GM18499 (cell line): Measurements from ENCODE around the gene WDR45.

ENCODE experiments used
- ATAC-seq: cut with Tn5 transposase; IDR thresholded peaks from one replicate; pipeline ENCODE4 v1.9.1; 2021; ENCODE audit warnings: moderate number of reproducible peaks; ENCODE audit not compliant: insufficient read depth, unreplicated experiment

WDR45 gene

DNA sequence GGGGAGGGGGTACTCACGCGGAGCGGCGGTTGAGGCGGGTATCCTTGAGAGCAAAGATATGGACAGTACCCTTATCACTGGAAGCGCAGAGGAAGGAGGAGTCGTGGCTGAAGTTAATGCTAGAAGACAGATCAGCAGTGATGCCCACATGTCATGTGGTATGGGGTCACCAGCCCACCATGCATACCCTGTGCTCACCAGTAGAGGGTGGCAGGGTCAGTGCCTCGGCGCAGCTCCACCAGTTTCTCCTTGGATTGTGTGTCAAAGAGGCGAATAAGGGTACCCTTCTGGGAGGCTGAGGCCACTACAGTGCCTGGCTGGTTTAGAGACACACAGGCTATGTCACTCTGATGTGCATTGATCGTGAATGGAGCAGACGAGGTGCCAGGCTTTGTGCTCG lies 4.3 kb downstream of the WDR45 start:
- ATAC-seq: no peak

DNA sequence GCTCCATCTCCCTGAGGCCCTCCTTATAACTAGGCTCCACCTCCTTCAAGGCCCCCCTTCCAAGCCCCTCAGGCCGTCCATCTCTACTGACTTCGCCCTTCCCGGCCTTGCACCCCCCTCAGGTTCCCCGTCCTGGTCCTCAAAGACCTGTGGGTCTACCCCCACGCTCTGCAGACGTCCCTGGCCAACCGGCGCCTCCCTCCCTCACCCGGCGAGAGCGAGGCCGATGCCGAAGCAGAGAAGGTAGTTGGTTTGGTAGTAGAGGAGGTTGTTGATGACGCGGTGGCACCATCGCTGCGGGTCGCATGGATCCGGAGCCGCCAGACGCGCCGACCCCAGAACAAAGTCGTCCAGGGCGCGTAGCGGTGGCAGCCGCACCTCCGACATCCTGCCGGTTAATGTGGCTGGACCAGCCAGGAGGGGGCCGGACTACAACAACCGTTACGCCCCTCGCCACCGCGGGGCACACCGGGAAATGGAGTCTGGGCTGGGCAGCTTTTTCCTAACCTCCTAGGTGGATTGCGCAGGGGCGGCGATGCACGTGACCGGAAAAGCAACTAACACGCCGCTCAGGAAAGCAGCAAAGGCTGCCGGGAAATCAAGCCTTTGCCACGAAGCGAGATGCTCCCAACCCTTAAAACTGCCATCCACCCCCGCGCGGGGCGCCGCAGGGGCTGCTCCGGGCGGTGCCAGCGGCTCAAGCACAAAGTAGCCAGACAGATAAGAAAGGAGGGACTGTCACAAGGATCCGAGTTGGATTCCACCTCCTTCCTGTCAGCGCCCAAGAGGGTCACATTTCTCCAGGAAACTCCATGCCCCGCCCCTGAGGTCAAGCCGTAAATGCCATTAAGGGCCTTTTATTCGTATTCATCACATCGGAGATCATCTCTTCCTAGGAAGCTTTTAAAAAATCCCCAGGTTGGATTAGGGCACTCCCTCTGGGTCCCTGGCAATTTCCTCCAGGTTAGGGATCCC lies 5.8 kb downstream of the WDR45 start, which contains the start of gene PRAF2:
PRAF2 (minus strand) TSS at position 402 of the 975 bp plus-strand sequence; CDS start at position 387, 15 bp downstream.
- ATAC-seq: peak; percentile 62

- ATAC-seq: no peak
Measured at GRCh38 chrX:49072712-49073095, 7.0 kb downstream of the WDR45 start.

GRCh38 chrX:49071877-49072711 lies 7.6 kb downstream of the WDR45 start:
- ATAC-seq: no peak

- ATAC-seq: no peak
Measured at GRCh38 chrX:49070988-49071387, 8.7 kb downstream of the WDR45 start.

- no peak for ATAC-seq
Measured at GRCh38 chrX:49069038-49069437, 10.6 kb downstream of the WDR45 start.

- no peak for ATAC-seq
Measured at GRCh38 chrX:49067285-49068120, 12.2 kb downstream of the WDR45 start.

GRCh38 chrX:49066690-49067089 lies 13.0 kb downstream of the WDR45 start:
- ATAC-seq: no peak

- no peak for ATAC-seq
Measured at GRCh38 chrX:49066278-49066677, 13.4 kb downstream of the WDR45 start.

DNA sequence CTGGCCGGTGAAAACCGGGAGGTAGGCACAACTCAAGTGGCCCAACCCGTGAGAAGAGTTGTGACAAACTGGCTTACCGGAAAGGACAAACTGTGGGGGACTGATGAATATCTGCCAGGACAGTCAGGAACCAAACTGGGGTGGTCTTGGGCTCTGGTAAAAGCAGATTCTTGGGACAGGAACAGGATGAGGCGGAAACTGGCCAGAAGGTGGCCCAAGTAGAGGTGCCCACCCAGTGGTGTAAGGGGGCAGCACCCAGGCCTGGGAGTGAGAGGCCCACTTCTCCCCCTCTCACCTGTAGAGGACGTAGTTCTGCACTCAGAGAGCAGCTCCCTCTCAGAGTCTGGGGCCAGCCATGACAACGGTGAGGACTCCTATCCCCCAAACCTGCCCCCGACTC lies 15.0 kb downstream of the WDR45 start:
- no peak for ATAC-seq

DNA sequence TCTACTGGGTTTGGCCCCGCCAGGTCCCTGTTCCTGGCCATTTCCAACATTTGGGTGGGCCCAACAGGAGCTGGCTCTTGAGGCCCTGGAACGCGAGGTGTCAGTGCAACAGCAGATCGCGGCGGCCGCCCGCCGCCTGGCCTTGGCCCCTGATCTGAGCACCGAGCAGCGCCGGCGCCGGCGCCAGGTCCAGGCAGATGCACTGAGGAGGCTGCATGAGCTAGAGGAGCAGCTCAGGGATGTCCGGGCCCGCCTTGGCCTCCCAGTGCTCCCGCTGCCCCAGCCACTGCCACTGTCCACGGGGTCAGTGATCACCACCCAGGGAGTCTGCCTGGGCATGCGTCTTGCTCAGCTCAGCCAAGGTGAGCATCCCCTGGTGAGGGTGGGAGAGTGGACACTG lies 15.4 kb downstream of the WDR45 start:
- ATAC-seq: no peak

DNA sequence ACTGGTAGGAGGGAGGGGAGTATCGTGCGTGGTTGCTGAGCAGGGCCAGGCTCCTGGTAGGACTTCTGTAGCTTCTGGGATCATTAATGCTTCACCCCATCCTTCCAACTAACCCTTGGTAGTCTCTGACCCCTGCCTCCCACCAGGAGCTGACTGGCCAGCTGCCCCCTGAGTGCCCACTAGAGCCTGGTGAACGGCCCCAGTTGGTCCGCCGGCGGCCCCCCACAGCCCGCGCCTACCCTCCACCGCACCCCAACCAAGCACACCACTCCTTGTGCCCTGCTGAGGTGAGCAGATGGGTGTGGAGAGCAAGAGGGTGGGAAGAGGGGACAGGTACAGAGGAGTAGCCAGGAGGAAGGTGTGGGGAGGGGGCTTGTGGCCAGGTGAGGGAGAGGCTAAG lies 16.0 kb downstream of the WDR45 start:
- no peak for ATAC-seq

DNA sequence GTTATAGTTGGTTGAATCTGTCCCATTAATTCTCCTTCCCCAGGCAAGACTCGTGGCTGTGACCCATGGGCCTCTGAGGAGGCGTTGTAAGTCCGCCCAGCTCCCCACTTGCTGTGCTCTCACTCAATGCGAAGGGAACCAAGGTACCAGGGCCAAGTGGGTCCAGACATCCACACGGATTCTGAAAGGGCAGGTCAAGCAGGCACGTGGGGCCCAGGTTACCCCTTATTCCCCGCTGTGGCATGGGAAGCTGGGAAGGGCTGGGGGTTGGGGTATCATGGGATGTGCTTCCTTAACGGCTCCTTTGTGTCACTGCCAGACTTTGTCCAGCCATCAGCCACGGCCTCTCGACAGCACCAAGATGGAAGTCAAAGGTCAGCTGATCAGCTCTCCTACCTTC lies 17.8 kb downstream of the WDR45 start:
- no peak for ATAC-seq

- no peak for ATAC-seq
Measured at GRCh38 chrX:49061490-49061889, 18.2 kb downstream of the WDR45 start.

GRCh38 chrX:49060914-49061313 lies 18.8 kb downstream of the WDR45 start:
- no peak for ATAC-seq

DNA sequence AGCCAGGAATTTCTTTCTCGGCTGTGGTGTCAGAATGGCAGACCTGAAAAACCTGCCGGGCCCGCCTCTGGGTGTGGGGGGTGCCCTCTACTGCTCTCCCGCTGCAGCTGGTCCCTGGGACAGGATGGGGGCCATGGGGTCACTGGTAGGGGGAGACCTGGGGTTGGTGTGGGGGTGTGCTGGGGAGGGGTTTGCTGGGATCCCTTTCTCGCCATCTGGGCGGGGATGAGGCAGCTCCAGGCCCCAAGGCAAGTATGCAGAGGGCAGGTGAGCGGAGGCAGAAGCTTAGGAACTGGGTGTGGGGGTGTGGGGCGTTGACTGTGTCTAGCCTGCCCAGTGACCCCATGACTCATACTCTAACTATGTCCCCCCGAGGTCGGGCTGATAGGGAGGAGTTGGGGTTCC lies 20.0 kb downstream of the WDR45 start:
- ATAC-seq: no peak

- ATAC-seq: no peak
Measured at GRCh38 chrX:49059201-49059600, 20.5 kb downstream of the WDR45 start.

- no peak for ATAC-seq
Measured at GRCh38 chrX:49058794-49059193, 20.9 kb downstream of the WDR45 start, which contains the start of gene CCDC120. Gene CCDC120, plus strand, starts transcription at chrX:49058999. Its CDS starts 3,043 bp downstream, at chrX:49062042.

DNA sequence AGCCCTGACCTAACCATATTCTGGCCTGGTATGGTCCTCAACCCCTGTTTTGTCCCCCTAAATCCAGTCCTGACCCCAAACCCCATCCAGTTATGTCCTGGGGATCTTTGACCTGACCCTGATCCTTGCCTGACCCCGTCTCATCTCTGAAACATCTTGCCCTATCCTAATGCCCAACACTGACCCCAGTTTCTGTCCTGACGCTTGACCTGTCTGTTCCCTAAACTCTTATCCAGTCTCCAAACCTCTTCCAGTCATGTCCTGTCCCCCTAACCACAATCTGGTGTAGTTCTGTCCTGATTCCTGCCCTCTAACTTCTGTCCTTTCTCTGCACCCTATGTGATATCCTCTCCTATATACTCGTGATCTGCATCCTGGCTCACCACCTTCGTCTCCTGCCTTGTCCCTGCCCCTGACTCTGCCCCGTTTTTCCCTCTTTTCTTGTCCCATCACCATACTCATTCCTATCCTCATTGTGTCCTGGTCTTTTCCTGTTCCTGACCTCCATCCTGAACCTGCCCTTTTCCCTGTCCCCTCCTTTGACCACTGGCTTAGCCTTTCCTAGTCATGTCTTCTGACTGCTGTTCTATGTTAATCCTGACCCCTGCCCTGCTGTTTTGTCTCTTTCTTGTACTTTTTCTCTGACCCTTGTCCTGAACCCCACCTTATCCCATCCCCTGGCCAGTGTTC lies 25.5 kb downstream of the WDR45 start:
- no peak for ATAC-seq
